Measurements from ENCODE around the gene VSTM4. TPM values are rescaled to one million over a fixed set of nuclear protein-coding genes. Genes with fewer than 3 reads are reported as not detected.

VSTM4 gene
- total RNA-seq, 4 donors from 2014 or later, result 1.8 to 4.0 (median 2.6) TPM

DNA sequence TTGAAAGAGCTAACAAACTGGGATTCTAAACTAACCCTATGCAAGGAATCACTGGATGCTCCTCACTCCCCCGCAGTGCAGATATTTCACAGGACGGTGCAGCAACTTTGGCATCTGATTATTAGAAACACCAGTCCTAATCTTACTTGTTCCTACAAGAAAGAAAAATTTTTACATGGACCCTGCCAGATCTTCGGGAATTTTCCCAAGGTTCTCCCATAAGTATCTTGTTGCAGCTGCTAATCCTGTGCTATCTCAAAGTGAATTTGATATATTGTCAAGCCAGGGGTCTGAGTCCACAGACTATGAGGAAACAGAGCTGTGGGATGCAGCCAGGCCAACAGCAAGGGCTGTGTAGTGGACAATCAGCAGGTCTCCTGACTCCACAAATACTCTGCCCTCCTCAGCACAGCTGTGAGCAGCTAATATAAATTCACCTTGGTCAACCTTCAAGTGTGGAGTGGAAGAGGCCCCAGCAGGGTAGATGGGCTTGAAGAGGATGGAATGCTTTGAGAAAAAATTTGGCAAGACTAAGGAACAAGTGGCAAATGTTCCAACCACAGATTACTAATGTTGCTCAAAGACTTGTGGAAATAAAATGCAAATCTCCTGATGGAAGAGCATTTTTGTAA, 25.6 kb downstream of the VSTM4 start:
- H3K4me3 ChIP-seq, result no peak overlapping the region
- H3K36me3 ChIP-seq, result no peaks in the 10 kb centered on the region
- in situ Hi-C loops (cut with MboI; ENCODE audit: low sequenced_read_pairs in 4 of 4) (no loop called here), intact Hi-C loops (cut with DNase I; ENCODE audit: low total_unique reads) (no loop called here)
- no peak for TF ChIP-seq POLR2A (IDR thresholded peaks at IDR 0.05)
- TF ChIP-seq, protein P1, sequence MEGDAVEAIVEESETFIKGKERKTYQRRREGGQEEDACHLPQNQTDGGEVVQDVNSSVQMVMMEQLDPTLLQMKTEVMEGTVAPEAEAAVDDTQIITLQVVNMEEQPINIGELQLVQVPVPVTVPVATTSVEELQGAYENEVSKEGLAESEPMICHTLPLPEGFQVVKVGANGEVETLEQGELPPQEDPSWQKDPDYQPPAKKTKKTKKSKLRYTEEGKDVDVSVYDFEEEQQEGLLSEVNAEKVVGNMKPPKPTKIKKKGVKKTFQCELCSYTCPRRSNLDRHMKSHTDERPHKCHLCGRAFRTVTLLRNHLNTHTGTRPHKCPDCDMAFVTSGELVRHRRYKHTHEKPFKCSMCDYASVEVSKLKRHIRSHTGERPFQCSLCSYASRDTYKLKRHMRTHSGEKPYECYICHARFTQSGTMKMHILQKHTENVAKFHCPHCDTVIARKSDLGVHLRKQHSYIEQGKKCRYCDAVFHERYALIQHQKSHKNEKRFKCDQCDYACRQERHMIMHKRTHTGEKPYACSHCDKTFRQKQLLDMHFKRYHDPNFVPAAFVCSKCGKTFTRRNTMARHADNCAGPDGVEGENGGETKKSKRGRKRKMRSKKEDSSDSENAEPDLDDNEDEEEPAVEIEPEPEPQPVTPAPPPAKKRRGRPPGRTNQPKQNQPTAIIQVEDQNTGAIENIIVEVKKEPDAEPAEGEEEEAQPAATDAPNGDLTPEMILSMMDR (IDR thresholded peaks at IDR 0.05 in 4 of 5, conservative IDR thresholded peaks at IDR 0.05 in 1 of 5), result no peak
- no peaks in the 10 kb centered on the region for H3K9me3 ChIP-seq
- DNase-seq (no peak), ATAC-seq (peak; percentile 36 to 56)
- H3K27ac ChIP-seq, result peak overlapping the region in 1 of 4 donors; percentile 12
- peaks cover 9 to 14% of the 10 kb centered on the region in 2 donors for H3K4me1 ChIP-seq
- H3K27me3 ChIP-seq, result no peaks in the 10 kb centered on the region

DNA sequence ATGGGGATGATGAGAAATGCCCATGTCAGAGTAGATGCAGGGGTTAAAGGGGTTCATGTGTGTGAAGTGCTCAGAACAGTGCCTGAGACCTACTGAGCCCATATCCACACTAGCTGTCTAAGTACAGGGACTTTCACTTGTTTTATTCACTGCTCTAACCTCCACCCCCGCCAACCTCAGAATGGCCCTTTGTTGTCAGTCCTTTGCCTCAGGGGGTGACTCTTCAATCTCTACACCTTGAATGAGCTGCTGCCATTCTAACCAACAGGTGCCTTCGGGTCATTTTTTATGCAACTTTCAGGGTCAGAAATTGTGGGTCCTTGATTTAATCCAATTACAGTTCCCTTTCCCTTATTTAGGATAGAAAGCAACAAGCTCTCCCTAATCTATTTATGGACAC, 26.2 kb downstream of the VSTM4 start:
- Histone ChIP-seq H3K36me3 (no peaks in the 10 kb centered on the region), H3K4me1 (peaks cover 9 to 14% of the 10 kb centered on the region in 2 donors), H3K4me3 (no peak overlapping the region), H3K9me3 (no peaks in the 10 kb centered on the region), H3K27ac (no peak overlapping the region), H3K27me3 (no peaks in the 10 kb centered on the region)
- ATAC-seq, result no peak
- no peak for DNase-seq
- TF ChIP-seq POLR2A (IDR thresholded peaks at IDR 0.05), result no peak
- TF ChIP-seq, protein P1 (IDR thresholded peaks at IDR 0.05 in 4 of 5, conservative IDR thresholded peaks at IDR 0.05 in 1 of 5), result no peak
- intact Hi-C loops (cut with DNase I; ENCODE audit: low total_unique reads), result no loop called here
- in situ Hi-C loops (cut with MboI; ENCODE audit: low sequenced_read_pairs in 4 of 4), result no loop called here

DNA sequence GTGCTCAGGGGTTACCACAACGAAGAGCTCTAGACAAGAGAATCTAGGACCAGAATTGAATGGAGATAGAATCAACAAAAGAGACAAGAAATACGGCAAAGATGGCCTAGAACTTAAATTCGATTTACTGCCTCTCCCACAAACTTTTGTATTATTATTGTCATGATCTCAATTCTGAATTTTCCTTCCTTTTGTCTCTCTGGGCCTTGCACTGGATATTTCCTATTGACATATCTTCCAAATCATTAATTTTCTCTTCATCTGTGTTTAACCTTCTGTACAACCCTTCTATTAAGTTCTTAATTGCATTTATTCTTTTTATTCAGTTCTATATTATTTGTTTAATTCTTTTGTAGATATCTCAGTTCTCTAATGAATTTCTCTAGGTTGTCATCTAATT, 28.4 kb downstream of the VSTM4 start:
- in situ Hi-C loops (cut with MboI; ENCODE audit: low sequenced_read_pairs in 4 of 4), result no loop called here
- H3K4me3 ChIP-seq, result no peak overlapping the region
- intact Hi-C loops (cut with DNase I; ENCODE audit: low total_unique reads), result no loop called here
- TF ChIP-seq, protein P1 (IDR thresholded peaks at IDR 0.05 in 4 of 5, conservative IDR thresholded peaks at IDR 0.05 in 1 of 5), result no peak
- no peak for TF ChIP-seq POLR2A (IDR thresholded peaks at IDR 0.05)
- no peaks in the 10 kb centered on the region for H3K9me3 ChIP-seq
- H3K27ac ChIP-seq, result no peak overlapping the region
- DNase-seq (no peak), ATAC-seq (no peak)
- H3K36me3 ChIP-seq, result no peaks in the 10 kb centered on the region
- H3K27me3 ChIP-seq, result no peaks in the 10 kb centered on the region
- H3K4me1 ChIP-seq, result peaks cover 30 to 32% of the 10 kb centered on the region in 2 donors

DNA sequence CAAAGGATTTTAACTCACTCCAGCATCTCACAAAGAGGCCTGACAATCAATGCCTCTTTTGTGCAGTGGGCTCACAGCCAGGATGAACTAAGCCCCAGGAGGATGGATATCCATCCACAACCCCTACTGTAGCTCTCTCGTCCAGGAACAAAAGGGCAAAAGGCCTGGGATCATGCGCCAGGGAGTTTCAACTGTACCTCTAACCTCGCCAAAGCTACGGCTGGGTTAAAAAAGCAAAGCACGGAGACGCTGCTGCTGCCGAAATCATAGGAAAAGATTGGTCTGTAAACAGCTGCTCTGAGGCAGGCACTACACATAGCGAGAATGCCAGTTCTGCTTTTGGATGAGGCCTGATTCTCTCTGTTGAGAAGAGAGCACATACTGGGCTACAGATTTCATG, 32.1 kb downstream of the VSTM4 start:
- peak overlapping the region in 3 of 4 donors; percentile 18 to 39 (median 38) for H3K27ac ChIP-seq

More for the DNA sequence above, 32.1 kb downstream of the VSTM4 start:
- no peak overlapping the region for H3K4me3 ChIP-seq
- H3K27me3 ChIP-seq, result no peaks in the 10 kb centered on the region
- intact Hi-C loops (cut with DNase I; ENCODE audit: low total_unique reads), result no loop called here
- peaks cover 22 to 40% of the 10 kb centered on the region in 2 donors for H3K4me1 ChIP-seq
- H3K9me3 ChIP-seq, result no peaks in the 10 kb centered on the region
- TF ChIP-seq, protein P1 (IDR thresholded peaks at IDR 0.05 in 4 of 5, conservative IDR thresholded peaks at IDR 0.05 in 1 of 5), result no peak
- TF ChIP-seq POLR2A (IDR thresholded peaks at IDR 0.05), result no peak
- ATAC-seq, result peak; percentile 38 to 51
- in situ Hi-C loops (cut with MboI; ENCODE audit: low sequenced_read_pairs in 4 of 4), result no loop called here
- peak in 1 of 2 donors; percentile 40 for DNase-seq
- no peaks in the 10 kb centered on the region for H3K36me3 ChIP-seq
